AG09319 (cell line): ENCODE measurements around the gene ITGA3.

ENCODE experiments used
- DNase-seq: peaks from one replicate; pipeline ENCODE4 v3.0.0-alpha.2; 2010; ENCODE audit warnings: low read depth; ENCODE audit errors: extremely low read depth
- CTCF ChIP-seq: IDR thresholded peaks from 2 replicates; pipeline ENCODE4 v1.5.1; 2011; ENCODE audit warnings: low read depth, mild to moderate bottlenecking, inconsistent platforms, low read length, moderate library complexity

ITGA3 gene

GRCh38 chr17:50137042-50137441, 81.1 kb downstream of the ITGA3 start:
- TF ChIP-seq CTCF = no peak
- no peak for DNase-seq

DNA sequence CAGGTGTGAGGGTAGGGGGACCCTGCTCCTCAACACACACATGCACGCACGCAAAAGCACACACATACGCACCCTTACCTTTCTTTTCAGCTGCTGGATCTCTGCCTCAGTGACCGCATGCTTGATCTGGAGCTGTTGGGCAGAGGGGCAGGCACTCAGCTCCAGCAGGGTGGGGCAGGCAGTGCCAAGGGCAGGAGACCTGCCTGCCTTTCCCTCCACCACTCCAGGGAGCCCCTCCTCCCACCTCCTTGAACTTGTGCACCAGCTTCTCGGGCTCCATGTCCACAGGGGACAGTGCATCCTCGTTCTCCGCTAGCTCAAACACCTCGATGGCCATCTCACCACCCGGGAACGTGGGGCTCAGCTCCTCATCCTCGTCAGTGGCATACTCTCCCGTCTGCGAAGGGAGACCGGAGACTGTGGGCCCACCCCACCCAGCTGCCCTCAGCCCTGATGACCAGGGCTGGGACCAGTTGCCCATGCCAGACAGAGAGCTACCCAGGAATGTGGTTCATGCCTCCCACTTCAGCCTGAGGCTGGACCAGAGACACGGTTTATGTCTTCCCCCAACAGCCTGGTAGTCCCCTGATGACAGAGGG, 83.4 kb downstream of the ITGA3 start:
- no peak for DNase-seq
- TF ChIP-seq CTCF = no peak
